NCI-H1417 (cell line): ENCODE results near the gene SLC39A11.
"Not testable (repeated sequence)": the region's sequence is repeated elsewhere in the genome, so short reads cannot be mapped to it uniquely, and the experiment has no call there.

Experiments
- DNase-seq, 3 experiments: peaks; one replicate each; lab custom pipeline; 2025; lab: John Stamatoyannopoulos, UW

SLC39A11 gene, protein sequence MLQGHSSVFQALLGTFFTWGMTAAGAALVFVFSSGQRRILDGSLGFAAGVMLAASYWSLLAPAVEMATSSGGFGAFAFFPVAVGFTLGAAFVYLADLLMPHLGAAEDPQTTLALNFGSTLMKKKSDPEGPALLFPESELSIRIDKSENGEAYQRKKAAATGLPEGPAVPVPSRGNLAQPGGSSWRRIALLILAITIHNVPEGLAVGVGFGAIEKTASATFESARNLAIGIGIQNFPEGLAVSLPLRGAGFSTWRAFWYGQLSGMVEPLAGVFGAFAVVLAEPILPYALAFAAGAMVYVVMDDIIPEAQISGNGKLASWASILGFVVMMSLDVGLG

DNA sequence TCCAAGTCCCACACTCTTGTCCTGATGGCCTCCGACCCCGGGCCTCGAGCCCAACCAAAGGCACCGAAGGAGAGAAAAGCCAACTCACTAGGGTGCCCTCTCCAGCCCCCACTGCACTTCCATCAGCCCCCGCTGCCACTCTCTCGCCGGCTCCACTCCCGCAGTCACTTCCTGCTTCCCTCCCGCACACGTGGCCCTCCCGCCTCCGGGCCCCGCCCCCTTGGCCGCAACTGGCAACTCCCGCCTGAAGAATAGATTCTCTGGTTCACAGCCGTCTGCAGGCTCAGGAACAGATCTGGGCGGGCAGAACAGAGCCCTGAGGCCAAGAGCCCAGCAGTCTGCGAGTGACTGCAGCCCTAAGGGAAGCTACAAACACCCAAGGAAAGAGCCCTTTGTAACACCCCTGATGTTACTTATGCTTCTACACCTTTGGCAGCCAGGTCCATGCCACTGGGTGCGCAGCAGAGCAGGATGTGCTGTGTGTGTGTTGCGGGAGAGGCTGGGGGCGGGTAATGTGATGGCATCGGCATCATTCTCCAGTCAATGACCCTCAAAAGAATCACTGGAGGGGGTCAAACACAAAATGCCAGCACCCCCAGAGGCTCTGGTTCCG is at the start of gene SLC39A11:
Gene SLC39A11, minus strand, starts transcription at position 166 of the 613 bp plus-strand sequence. CDS start 3,924 bp downstream, outside the sequence.
- DNase-seq = peak; percentile 91 to 96 (median 91)

DNA sequence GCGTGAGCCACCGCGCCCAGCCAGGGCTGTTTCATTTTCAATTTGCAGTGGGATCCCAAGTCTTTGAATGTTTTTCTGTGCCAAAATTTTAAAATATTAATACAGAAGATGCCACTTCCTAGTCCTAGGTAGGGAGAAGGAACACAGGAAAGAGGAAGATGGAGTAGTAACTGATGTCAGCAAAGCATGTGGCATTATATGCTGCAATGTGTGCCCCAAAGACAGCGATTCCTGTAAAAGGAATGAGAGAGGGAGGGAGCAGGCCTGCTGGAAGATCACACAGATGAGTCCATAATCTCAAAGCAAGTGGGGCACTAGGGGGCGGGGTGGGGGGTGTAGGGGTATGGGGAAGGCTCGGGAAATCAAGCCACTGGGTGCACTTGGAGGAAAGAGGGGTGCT is 48.9 kb upstream of the SLC39A11 start:
- no peak for DNase-seq

DNA sequence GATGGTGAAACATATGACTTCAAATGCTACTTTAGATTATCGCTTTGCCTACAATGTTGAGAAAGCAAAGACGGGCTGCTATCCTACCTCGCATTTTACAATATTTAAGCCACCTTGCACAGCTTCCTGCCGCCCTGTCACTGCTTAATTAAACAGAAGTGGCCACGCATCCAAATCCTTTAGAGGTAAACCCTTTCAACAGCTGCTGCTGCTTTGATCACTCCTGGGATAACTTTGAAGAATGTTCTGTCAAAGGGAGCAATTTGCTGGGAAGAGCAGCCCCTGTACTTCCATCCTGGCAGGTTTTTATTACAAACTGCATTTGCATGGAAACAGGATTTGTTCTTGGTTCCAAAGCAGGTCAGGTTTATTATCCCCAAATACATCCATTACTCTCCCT is 48.1 kb upstream of the SLC39A11 start:
- DNase-seq = peak in 1 of 3 experiments; percentile 27

DNA sequence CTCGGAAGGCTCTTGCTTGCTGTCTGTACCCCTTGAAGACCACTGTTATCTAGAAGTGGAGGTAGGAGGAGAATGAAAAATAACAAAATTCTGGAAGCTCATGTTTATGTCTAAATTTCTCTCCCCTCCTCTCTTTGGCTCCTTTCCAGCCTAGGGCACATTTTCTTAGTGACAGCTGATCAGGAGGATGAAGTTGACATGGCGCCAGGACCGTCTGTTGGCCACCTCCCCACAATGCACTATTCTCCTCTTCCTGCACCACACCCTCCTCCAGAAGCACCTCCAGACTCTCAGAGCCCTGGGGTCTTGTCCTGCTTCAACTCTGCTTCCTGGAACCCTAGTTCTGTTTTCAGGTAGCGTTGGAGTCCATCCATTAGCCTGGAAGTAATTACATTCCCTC is 46.8 kb upstream of the SLC39A11 start:
- no peak for DNase-seq

DNA sequence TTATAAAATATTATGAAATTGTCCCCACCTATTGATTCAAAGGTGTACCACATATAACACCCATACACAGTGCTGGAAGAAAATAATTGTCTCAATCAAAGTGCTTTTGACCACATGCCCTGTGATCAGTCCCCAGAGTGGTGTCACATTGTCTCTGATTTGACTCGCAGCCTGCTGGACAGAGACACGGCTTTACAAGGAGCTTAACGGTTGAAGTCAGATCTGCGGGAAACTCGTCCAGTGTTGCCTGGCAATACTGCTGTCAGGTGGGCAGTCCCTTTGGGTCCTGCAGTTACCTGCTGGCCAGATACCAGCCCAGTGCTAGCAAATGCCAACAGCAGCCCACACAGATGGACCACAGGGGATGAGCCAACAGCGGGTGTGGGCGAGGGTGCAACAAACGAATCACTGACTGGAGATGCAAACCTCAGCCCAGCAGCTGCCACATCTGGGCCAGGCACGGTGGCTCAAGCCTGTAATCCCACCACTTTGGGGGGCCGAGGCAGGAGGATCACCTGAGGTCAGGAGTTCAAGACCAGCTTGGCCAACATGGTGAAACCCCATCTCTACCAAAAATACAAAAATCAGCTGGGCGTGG is 46.2 kb upstream of the SLC39A11 start:
- peak in 1 of 3 experiments; percentile 54 for DNase-seq

GRCh38 chr17:73137376-73137775 is 44.9 kb upstream of the SLC39A11 start:
- no peak for DNase-seq

DNA sequence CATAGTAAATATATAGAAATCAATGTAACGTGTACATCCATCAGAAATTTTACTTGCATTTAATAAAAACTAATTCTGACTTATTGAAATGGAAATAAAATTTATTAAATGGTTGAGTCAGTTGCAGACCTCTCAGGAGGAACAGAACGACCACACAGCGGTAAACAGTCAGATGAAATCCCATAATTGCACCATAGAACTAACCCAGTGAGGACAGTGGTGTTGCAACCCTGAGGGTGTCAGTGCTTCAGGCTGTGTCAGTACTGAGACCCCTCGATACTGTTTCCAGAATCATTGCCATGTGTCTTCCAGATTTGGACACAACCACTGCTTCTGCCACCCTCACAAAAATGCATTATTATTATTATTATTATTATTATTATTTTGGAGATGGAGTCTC is 43.3 kb upstream of the SLC39A11 start:
- no peak for DNase-seq

DNA sequence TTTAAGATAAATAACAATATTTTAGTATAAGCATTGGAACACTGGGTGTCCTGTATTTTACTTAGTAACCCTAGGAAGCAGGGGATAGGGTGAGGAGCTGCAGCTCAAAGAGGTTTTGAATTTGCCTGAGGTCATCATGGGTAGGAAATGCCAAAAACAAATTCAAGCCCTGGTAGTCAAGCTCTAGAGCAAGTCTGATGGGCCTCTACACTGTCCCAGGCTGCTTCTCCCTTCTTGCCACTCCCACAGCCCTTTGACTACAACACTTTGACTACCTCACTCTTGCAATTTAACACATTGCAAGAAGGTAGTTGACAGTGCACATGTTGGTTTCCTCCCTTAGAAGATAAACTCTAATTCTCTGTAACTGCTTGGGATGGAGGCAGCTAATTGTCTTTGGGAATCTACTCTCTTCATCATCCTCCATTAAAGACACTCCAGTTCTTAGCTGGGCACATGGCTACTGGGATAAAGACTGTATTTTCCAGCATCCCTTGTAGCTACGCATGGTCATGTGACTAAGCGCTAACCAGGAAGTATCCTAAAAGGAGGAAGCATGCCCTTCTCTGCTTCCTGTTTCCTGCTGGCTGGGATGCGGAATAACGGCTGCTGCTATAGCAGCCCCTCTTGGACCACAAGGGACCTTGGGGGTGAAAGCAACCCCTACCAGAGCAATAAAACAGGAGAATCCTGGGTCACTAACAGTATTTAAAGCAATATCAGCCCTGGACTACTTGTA is 41.6 kb upstream of the SLC39A11 start:
- DNase-seq = no peak

DNA sequence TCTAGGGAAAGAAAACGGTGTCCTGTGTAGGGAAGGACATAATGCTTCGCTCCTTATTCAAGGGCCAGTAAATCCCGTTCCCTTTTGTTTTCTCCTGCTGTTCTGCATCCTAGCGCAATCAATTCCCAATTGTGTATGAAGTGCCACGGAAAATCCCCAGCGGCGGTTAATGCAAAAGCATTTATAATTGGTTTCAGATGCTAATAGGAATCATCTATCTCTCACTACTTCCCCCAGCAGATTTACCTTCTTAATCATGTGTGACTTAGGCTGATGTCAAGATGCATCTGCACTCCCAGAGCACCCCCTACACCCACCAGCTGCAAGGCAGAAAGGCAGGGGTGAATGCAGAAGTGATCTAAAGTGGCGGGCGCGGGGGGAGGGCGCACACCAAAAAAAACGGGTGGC is 39.6 kb upstream of the SLC39A11 start:
- no peak for DNase-seq

GRCh38 chr17:73131439-73131838 is 39.0 kb upstream of the SLC39A11 start:
- not testable (repeated sequence) for DNase-seq

GRCh38 chr17:73130977-73131376 is 38.5 kb upstream of the SLC39A11 start:
- no peak for DNase-seq

GRCh38 chr17:73128496-73128895 is 36.0 kb upstream of the SLC39A11 start:
- no peak for DNase-seq

DNA sequence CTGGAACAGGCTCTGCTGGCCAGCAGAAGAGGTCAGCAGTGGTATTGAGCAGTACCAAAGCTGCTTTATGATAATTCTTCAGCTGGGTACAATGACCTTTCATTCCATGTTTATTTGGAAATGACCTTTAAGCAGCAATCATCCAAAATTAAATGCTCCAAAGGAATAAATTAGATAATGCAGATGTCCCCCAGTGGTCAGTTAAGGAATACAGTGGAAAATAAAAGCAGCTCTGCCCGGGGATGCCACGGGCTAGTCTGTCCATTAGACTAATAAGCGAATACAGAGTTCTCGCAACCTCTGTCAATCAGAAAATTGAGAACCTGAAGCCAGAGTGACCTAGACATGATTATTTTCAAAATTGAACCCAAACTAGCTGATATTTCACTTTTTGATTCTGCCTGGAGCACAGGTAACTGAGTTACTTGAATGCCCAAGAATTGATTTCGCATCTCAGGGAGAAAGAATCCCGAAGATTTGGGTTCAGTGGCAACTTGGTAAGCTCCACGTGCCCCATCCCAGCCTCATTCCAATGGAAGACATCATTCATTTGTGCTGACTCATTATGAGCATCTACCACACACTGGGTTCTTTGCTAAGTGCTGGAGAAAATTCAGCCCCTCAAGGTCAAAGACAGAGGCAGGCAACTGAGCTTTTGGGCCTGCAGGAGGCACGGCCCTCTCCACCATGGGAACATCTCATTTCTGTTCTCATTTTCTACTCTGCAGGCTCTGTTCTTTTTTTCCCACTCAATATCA is 34.4 kb upstream of the SLC39A11 start:
- DNase-seq = no peak

DNA sequence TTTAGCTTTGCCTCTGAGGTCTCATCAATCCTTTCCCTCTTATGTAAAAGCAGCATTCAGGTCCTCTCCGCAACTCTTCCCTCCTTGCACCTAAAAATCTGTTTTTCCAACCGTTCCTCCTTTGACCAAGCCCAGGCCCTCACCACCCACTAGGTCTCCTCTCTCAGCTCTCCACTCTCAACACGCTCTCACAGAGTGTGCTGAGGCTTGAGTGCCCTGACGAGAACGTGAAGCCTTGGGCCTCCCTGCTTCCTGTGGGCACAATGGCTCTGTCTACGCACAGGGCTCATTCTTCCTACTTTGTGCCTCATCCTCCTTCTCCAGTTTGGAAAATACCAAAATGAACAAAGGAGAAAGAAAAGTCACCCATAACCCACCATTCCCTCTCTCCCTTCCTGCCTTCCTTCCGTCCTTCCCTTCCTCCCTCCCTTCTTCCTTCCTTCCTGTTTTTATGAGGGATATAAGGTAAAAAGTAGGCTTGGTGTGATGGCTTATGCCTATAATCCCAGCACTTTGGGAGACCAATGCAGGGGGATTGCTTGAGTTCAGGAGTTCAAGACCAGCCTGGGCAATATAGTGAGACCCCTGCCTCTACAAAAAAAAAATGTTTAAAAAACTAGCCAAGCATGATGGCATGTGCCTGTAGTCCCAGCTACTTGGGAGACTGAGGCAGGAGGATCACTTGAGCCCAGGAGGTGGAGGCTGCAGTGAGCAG is 31.3 kb upstream of the SLC39A11 start:
- DNase-seq = no peak

DNA sequence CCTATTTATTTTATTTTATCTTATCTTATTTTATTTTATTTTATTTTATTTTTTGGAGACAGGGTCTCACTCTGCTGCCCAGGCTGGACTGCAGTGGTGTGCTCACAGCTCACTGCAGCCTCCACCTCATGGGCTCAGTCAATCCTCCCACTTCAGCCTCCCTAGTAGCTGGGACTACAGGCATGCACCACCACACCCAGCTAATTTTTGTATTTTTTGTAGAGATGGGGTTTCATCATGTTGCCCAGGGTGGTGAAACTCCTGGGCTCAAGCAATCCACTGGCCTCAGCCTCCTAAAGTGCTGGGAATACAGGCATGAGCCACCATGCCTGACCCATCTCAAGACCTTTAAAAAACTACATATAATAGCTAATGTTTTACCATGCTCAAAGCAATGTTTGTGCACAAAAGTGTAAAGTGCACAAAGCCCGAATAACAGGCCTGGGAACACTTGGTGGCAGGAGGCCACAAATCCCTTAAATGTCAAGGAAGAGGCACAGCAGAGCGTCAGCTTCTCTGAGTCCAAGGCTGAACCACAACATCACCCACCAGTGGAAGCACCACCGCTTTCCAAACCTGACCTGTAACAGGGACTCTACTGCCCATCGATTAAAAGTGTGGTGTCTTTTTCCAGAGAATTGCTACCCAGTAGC is 30.6 kb upstream of the SLC39A11 start:
- DNase-seq = no peak

DNA sequence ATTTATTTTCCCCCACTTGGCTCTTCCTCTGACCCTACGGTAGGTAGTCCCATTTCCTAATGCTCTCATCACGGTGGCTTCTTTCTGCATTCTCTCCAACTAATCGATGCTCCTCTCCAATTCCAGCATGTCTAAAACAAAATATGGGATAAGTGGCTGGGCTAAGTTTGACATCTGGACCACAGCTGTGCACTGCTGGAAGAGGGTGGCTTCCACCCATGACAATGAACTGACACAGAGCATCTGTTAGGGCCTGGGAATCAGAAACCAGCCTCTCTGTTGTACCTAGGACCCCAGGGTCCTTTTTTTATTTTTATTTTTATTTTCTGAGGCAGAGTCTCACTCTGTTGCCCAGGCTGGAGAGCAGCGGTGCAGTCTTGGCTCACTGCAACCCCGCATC is 29.0 kb upstream of the SLC39A11 start:
- no peak for DNase-seq

GRCh38 chr17:73119631-73120030 is 27.1 kb upstream of the SLC39A11 start:
- DNase-seq = no peak

- peak; percentile 67 to 91 (median 75) for DNase-seq
These were observed 26.5 kb upstream of the SLC39A11 start for GRCh38 chr17:73118951-73119391.

DNA sequence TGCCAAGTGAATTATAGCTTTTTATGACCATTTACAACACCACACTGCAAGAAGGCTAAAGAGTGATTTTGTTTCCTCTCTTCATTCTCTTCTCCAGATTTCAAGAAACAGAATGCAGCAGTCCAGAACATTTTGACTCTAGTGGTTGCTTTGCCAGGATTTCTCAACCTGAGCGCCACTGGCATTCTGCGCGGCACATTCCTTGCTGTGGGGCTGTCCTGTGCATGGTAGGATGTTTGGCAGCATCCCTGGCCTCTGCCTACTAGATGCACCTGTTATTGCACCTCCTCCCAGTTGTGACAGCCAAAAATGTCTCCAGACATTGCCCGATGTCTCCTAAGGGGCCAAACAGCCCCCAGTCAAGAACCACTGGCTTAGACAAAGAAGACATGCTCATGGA is 25.7 kb upstream of the SLC39A11 start:
- no peak for DNase-seq

DNA sequence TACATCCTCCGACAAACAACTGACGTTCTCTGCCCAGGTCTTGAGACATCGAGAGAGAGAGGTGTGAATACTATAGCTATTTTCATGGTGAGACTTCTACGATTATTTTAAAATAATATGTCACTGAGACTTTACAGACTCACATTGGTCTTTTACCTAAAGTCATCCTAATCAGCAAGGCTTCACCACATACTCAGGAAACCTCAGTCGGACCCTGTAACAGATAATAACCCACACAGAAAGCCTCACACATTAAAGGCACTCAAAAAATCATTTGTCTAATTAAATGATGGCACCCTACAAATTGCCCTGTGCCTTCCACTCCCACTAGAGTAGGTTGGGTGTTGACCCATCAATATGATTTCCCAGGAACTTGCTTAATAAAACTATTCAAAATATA is 19.8 kb upstream of the SLC39A11 start:
- no peak for DNase-seq

GRCh38 chr17:73111386-73111785 is 18.9 kb upstream of the SLC39A11 start:
- no peak for DNase-seq
